H1 (cell line): ENCODE results near the gene ZNF469.

Experiments used
- CEBPB ChIP-seq: IDR thresholded peaks from 2 replicates; pipeline ENCODE4 v1.6.1; 2012; ENCODE audit warnings: low read depth, low read length
- CTCF ChIP-seq, 3 experiments: IDR thresholded peaks; 1 replicate in 2 of 3; 2 replicates in 1 of 3; pipeline versions ENCODE4 v1.5.1 to v1.6.1; 2011; ENCODE audit warnings: low read length in 3 of 3, mild to moderate bottlenecking in 3 of 3, inconsistent platforms in 2 of 3, low read depth in 1 of 3, moderate library complexity in 1 of 3; ENCODE audit not compliant: insufficient read depth in 1 of 3; ENCODE audit errors: control extremely low read depth in 1 of 3
- SP1 ChIP-seq: IDR thresholded peaks from 2 replicates; pipeline ENCODE4 v1.6.1; 2011; ENCODE audit warnings: low read depth, low read length

- TF ChIP-seq CTCF (IDR thresholded peaks at IDR 0.05; ENCODE audit: control extremely low read depth in 1 of 3, insufficient read depth in 1 of 3, low read depth in 1 of 3, low read length in 3 of 3): no peak
- TF ChIP-seq CEBPB: no peak
- no peak for TF ChIP-seq SP1
Measured at GRCh38 chr16:88375236-88375975, 7.4 kb upstream of the ZNF469 start.
